DOHH2 (cell line): ENCODE measurements around the gene OPALIN.

Experiments
- H3F3A ChIP-seq: fragments of 200-600 bp; sonication (generic), shearing (Covaris generic); 2 replicates; pipeline ENCODE4 v1.6.0; 2016; ENCODE audit warnings: antibody characterized with exemption, mild to moderate bottlenecking; ENCODE audit not compliant: control insufficient read depth, insufficient read depth
- H3K27ac ChIP-seq: fragments of 200-600 bp; sonication (generic); 2 replicates; pipeline ENCODE4 v1.5.1; 2014; ENCODE audit warnings: low read depth, mild to moderate bottlenecking, low read length, moderate library complexity
- H3K27me3 ChIP-seq: fragments of 200-600 bp; sonication (generic); 2 replicates; pipeline ENCODE4 v1.6.1; 2014; ENCODE audit warnings: mild to moderate bottlenecking, low read length, mixed read lengths; ENCODE audit not compliant: control insufficient read depth
- H3K36me3 ChIP-seq: fragments of 200-600 bp; sonication (generic); 2 replicates; pipeline ENCODE4 v1.6.1; 2014; ENCODE audit warnings: mild to moderate bottlenecking, low read length, moderate library complexity, mixed read lengths; ENCODE audit not compliant: control insufficient read depth
- H3K4me1 ChIP-seq: fragments of 200-600 bp; sonication (generic); 2 replicates; pipeline ENCODE4 v1.6.1; 2014; ENCODE audit warnings: mild to moderate bottlenecking, low read length, mixed read lengths; ENCODE audit not compliant: control insufficient read depth
- H3K4me2 ChIP-seq: fragments of 200-600 bp; sonication (generic); 2 replicates; pipeline ENCODE4 v1.6.0; 2014; ENCODE audit warnings: mild to moderate bottlenecking, low read length, moderate library complexity
- H3K4me3 ChIP-seq: fragments of 200-600 bp; sonication (generic); 2 replicates; pipeline ENCODE4 v1.5.1; 2014; ENCODE audit warnings: mild to moderate bottlenecking, low read length, mixed read lengths
- H3K79me2 ChIP-seq: fragments of 200-600 bp; sonication (generic); 2 replicates; pipeline ENCODE4 v1.6.1; 2014; ENCODE audit warnings: mild to moderate bottlenecking, low read length, mixed read lengths; ENCODE audit not compliant: control insufficient read depth
- H3K9me2 ChIP-seq: fragments of 200-600 bp; sonication (generic); replicated peaks from 2 replicates; pipeline ENCODE4 v1.6.1; 2014; ENCODE audit warnings: mild to moderate bottlenecking, low read length, mixed read lengths; ENCODE audit not compliant: control insufficient read depth
- H3K9me3 ChIP-seq: fragments of 200-600 bp; sonication (generic); 2 replicates; pipeline ENCODE4 v1.6.1; 2014; ENCODE audit warnings: antibody characterized with exemption, low read length, mixed read lengths; ENCODE audit not compliant: control insufficient read depth, insufficient read depth
- H4K20me1 ChIP-seq: fragments of 200-600 bp; sonication (generic); 2 replicates; pipeline ENCODE4 v1.6.0; 2014; ENCODE audit warnings: low read depth, mild to moderate bottlenecking, antibody characterized with exemption, low read length, moderate library complexity; ENCODE audit not compliant: control insufficient read depth, insufficient read depth
- EZH2phosphoT487 ChIP-seq: fragments of 200-600 bp; sonication (generic); IDR thresholded peaks from 2 replicates; pipeline ENCODE4 v1.6.1; 2017; ENCODE audit warnings: borderline replicate concordance, mild to moderate bottlenecking, antibody characterized with exemption, low read length, moderate library complexity, mixed read lengths
- TF ChIP-seq, protein P1 (sequence below): fragments of 200-600 bp; sonication (generic); IDR thresholded peaks from one replicate; pipeline ENCODE4 v1.5.1; 2014; ENCODE audit warnings: antibody characterized with exemption, mild to moderate bottlenecking, low read depth, low read length; ENCODE audit not compliant: poor library complexity, severe bottlenecking

The OPALIN gene

DNA sequence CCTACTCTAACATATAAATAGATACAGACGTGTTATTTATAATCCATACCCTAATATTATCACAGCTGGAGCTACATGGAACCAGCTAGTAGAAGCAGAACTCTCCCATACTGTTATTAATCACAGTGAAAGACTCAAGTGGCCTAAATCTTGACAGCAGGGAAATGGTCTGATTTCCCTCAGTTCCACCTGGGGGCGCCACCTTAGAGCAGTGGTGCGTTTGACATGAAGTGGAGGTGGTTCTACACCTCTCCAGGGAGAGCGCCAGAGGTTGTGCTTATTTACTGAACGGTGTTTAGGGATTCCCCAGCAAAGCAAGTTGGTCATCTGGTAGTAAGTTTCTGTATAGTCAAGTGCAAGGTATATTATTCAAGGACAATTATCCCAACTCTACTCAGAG lies 37.0 kb downstream of the OPALIN start:
- no peaks in the 10 kb centered on the region for H3K79me2 ChIP-seq
- H3F3A ChIP-seq = no peaks in the 10 kb centered on the region
- H3K9me2 ChIP-seq = no peaks in the 10 kb centered on the region
- no peak overlapping the region for H3K27ac ChIP-seq
- TF ChIP-seq, protein P1, sequence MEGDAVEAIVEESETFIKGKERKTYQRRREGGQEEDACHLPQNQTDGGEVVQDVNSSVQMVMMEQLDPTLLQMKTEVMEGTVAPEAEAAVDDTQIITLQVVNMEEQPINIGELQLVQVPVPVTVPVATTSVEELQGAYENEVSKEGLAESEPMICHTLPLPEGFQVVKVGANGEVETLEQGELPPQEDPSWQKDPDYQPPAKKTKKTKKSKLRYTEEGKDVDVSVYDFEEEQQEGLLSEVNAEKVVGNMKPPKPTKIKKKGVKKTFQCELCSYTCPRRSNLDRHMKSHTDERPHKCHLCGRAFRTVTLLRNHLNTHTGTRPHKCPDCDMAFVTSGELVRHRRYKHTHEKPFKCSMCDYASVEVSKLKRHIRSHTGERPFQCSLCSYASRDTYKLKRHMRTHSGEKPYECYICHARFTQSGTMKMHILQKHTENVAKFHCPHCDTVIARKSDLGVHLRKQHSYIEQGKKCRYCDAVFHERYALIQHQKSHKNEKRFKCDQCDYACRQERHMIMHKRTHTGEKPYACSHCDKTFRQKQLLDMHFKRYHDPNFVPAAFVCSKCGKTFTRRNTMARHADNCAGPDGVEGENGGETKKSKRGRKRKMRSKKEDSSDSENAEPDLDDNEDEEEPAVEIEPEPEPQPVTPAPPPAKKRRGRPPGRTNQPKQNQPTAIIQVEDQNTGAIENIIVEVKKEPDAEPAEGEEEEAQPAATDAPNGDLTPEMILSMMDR = peak; percentile 58
- no peak for TF ChIP-seq EZH2phosphoT487
- H4K20me1 ChIP-seq = no peaks in the 10 kb centered on the region
- H3K4me2 ChIP-seq = no peak overlapping the region
- peaks cover 6% of the 10 kb centered on the region for H3K4me1 ChIP-seq
- H3K4me3 ChIP-seq = no peak overlapping the region
- H3K27me3 ChIP-seq = no peaks in the 10 kb centered on the region
- H3K9me3 ChIP-seq = no peaks in the 10 kb centered on the region
- H3K36me3 ChIP-seq = no peaks in the 10 kb centered on the region

DNA sequence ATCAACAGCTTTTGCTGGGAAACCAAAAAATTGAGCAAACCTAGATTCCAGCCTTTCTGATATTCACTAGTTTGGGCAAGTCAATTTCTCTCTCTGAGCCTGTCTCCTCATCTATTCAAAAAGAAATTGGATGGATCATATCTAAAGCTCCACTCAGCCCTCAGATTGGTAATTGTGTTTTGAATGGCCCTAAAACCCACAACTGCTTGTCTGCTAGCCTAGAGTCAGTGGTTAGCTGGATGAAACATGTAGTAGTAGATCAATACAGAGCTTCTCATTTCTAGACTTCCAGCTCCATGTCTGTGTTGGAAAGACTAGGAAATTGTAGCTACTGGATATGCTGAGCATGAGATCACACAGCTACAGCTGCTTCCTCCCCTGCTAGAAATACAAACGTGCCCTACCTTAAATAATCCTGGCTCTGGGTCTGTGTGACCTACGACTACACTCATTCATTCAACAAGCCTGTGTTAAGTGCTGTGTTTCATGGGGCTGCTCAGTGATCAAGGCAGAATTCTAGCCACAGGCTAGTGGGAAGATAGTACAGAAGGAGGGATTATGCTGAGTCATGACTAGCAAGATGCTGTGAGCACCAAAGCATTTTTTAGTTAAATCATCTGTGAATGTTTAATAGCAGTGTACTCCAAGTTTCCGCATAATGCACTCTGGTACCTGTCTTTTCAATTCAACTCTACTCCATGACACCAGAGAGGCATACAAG lies 38.9 kb downstream of the OPALIN start:
- Histone ChIP-seq H3K79me2 (no peaks in the 10 kb centered on the region), H3K4me3 (no peak overlapping the region), H3K27me3 (no peaks in the 10 kb centered on the region), H3K27ac (no peak overlapping the region), H3K4me2 (no peak overlapping the region), H3K9me2 (no peaks in the 10 kb centered on the region), H3K36me3 (no peaks in the 10 kb centered on the region), H3F3A (no peaks in the 10 kb centered on the region), H4K20me1 (no peaks in the 10 kb centered on the region), H3K4me1 (peaks cover 6% of the 10 kb centered on the region), H3K9me3 (no peaks in the 10 kb centered on the region)
- no peak for TF ChIP-seq EZH2phosphoT487
- TF ChIP-seq, protein P1 = no peak

DNA sequence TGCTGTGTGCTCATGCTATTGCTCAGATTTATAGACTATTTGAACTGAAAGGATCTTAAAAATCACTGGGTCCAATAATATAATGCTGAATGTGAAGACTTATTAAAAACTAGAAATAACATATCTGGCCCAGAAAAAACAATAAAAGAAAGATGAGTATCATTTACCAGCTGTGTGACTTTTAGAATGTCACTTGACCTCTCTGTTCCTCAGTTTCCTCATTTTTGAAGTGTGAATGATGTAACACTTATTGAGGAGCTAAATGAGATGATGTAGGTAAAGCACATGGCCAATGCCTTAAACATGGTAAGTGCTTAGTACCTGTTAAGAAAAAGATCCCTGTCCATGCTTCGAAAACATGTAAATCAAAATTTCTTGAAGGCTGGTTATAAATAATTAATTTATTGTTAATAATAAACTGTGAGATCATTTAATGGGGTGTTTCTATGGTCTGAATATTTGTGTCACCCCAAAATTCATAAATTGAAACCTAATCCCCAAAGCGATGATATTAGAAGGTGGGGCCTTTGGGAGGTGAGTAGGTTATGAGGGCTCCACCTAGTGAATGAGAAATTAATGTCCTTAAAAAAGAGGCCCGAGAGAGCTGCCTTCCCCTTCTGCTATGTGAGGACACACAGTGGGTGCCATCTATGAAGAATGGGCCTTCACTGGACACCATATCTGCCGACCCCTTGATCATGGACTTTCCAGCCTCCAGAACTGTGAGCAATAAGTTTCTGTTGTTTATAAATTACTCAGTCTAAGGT lies 41.6 kb downstream of the OPALIN start:
- Histone ChIP-seq H3F3A (no peaks in the 10 kb centered on the region), H4K20me1 (no peaks in the 10 kb centered on the region), H3K4me3 (no peak overlapping the region), H3K27ac (no peak overlapping the region), H3K79me2 (no peaks in the 10 kb centered on the region), H3K27me3 (no peaks in the 10 kb centered on the region), H3K9me3 (no peaks in the 10 kb centered on the region), H3K36me3 (no peaks in the 10 kb centered on the region), H3K4me2 (no peak overlapping the region), H3K9me2 (no peaks in the 10 kb centered on the region), H3K4me1 (peaks cover 6% of the 10 kb centered on the region)
- TF ChIP-seq EZH2phosphoT487 = no peak
- TF ChIP-seq, protein P1 = peak; percentile 27
